ENCODE results near the gene ZNF593.

ZNF593 gene

GRCh38 chr1:26200413-26200812, 30.7 kb downstream of the ZNF593 start:
- DNase-seq (ENCODE audit: low read depth in 1 of 2, low spot score in 1 of 2): no peak

- no peak for DNase-seq (ENCODE audit: low read depth in 1 of 2, low spot score in 1 of 2)
These were observed 34.1 kb downstream of the ZNF593 start for GRCh38 chr1:26203642-26204318.

- DNase-seq (ENCODE audit: low read depth in 1 of 2, low spot score in 1 of 2): no peak
These were observed 40.6 kb downstream of the ZNF593 start for GRCh38 chr1:26210147-26210870.

- DNase-seq (ENCODE audit: low read depth in 1 of 2, low spot score in 1 of 2): no peak
These were observed 43.0 kb downstream of the ZNF593 start for GRCh38 chr1:26212726-26213125.

- no peak for DNase-seq (ENCODE audit: low read depth in 1 of 2, low spot score in 1 of 2)
These were observed 43.7 kb downstream of the ZNF593 start for GRCh38 chr1:26213335-26213905.

GRCh38 chr1:26215246-26215645, 45.5 kb downstream of the ZNF593 start:
- no peak for DNase-seq (ENCODE audit: low read depth in 1 of 2, low spot score in 1 of 2)

- no peak for DNase-seq (ENCODE audit: low read depth in 1 of 2, low spot score in 1 of 2)
These were observed 49.3 kb downstream of the ZNF593 start for GRCh38 chr1:26218906-26219494.

Data from stimulated activated CD4-positive, alpha-beta T cell treated with anti-CD3 and anti-CD28 coated beads, Interleukin-15, amount 100 ng/mL, for 1 hour (primary cell).